B cell (primary cell): ENCODE measurements around the gene ANKRD28. TPM values are rescaled to one million over a fixed set of nuclear protein-coding genes. Genes with fewer than 3 reads are reported as not detected.

Experiments
- ATAC-seq: fragments of 200-7000 bp; cut with Tn5 transposase; one replicate; pipeline ENCODE4 v1.10.0; 2021; ENCODE audit warnings: low read depth, mild to moderate bottlenecking, moderate number of reproducible peaks, moderate library complexity
- CTCF ChIA-PET: fragments of 350-600 bp; sonication (Branson Sonifier 250); formaldehyde crosslinking; loops from one replicate; lab custom pipeline; 2021; ENCODE audit warnings: antibody characterized with exemption, inconsistent platforms; lab: Charles Lee
- POLR2A ChIA-PET: fragments of 350-600 bp; sonication (Branson Sonifier 250); formaldehyde crosslinking; loops from one replicate; lab custom pipeline; 2021; ENCODE audit warnings: antibody characterized with exemption; lab: Charles Lee
- DNase-seq: peaks from one replicate; pipeline ENCODE4 v3.0.0; 2013
- H2AFZ ChIP-seq: 2 replicates; pipeline ENCODE4 v1.6.1; 2012; ENCODE audit warnings: mild to moderate bottlenecking, low read depth, low read length; ENCODE audit not compliant: insufficient read depth, poor library complexity, severe bottlenecking
- H3K27ac ChIP-seq, 2 donors: 1 replicate in 1 of 2; 2 replicates in 1 of 2; pipeline ENCODE4 v1.5.1; 2012 to 2013; ENCODE audit warnings: low read length in 2 of 2, mild to moderate bottlenecking in 2 of 2, moderate library complexity in 1 of 2
- H3K27me3 ChIP-seq, 4 experiments: fragments of 200-600 bp in 1 of 4; sonication (generic) in 1 of 4; replicated peaks in 1 of 4; 1 replicate in 2 of 4; 2 replicates in 2 of 4; pipeline versions ENCODE4 v1.6.1 to v1.7.0; 2013 to 2016; ENCODE audit warnings: low read length in 3 of 4, mild to moderate bottlenecking in 2 of 4, mixed read lengths in 1 of 4, moderate library complexity in 1 of 4; ENCODE audit not compliant: insufficient read depth in 4 of 4, control insufficient read depth in 3 of 4; ENCODE audit errors: control extremely low read depth in 1 of 4
- H3K36me3 ChIP-seq, 2 experiments: replicated peaks in 1 of 2; 1 replicate in 1 of 2; 2 replicates in 1 of 2; pipeline versions ENCODE4 v1.6.1 to v1.7.1; 2013; ENCODE audit warnings: low read length in 1 of 2; ENCODE audit not compliant: insufficient read depth in 2 of 2, control insufficient read depth in 1 of 2; ENCODE audit errors: control extremely low read depth in 1 of 2, extremely low read depth in 1 of 2
- H3K4me1 ChIP-seq, 2 donors: fragments of 200-600 bp in 1 of 2; sonication (generic) in 1 of 2; 1 replicate in 1 of 2; 2 replicates in 1 of 2; pipeline versions ENCODE4 v1.5.1 to v1.6.1; 2013 to 2017; ENCODE audit warnings: low read length in 2 of 2; ENCODE audit not compliant: control insufficient read depth in 2 of 2, insufficient read depth in 2 of 2
- H3K4me2 ChIP-seq: replicated peaks from 2 replicates; pipeline ENCODE3; 2012; ENCODE audit warnings: mild to moderate bottlenecking, low read depth, low read length; ENCODE audit not compliant: poor library complexity, severe bottlenecking
- H3K4me3 ChIP-seq, 5 experiments: fragments of 200-600 bp in 1 of 5; sonication (generic) in 1 of 5; 1 replicate in 3 of 5; 2 replicates in 2 of 5; pipeline versions ENCODE4 v1.5.1 to v1.7.0; 2011 to 2016; ENCODE audit warnings: low read length in 4 of 5, mild to moderate bottlenecking in 4 of 5, low read depth in 2 of 5, control low read depth in 1 of 5, moderate library complexity in 1 of 5; ENCODE audit not compliant: insufficient read depth in 1 of 5; ENCODE audit errors: control extremely low read depth in 1 of 5, extremely low read depth in 1 of 5
- H3K79me2 ChIP-seq: fragments of 200-600 bp; sonication (generic); one replicate; pipeline ENCODE4 v1.6.0; 2016; ENCODE audit warnings: low read length; ENCODE audit not compliant: control insufficient read depth, insufficient read depth
- H3K9ac ChIP-seq: fragments of 200-600 bp; sonication (generic); 2 replicates; pipeline ENCODE4 v1.6.1; 2017; ENCODE audit warnings: mild to moderate bottlenecking, low read length, moderate library complexity
- H3K9me3 ChIP-seq, 3 donors: one replicate each; pipeline versions ENCODE4 v1.6.1 to v1.7.1; 2013; ENCODE audit warnings: low read length in 2 of 3; ENCODE audit not compliant: control insufficient read depth in 2 of 3, insufficient read depth in 1 of 3; ENCODE audit errors: control extremely low read depth in 1 of 3
- H4K20me1 ChIP-seq: 2 replicates; pipeline ENCODE4 v1.6.0; 2012; ENCODE audit warnings: mild to moderate bottlenecking, low read length; ENCODE audit not compliant: insufficient read depth, control insufficient read depth, poor library complexity, severe bottlenecking
- H3K27ac Mint-ChIP-seq: one replicate; pipeline ENCODE4 v1.8.0; 2021; ENCODE audit warnings: mixed read lengths
- H3K27me3 Mint-ChIP-seq: one replicate; pipeline ENCODE4 v1.8.0; 2021; ENCODE audit warnings: mixed read lengths
- H3K4me1 Mint-ChIP-seq: one replicate; pipeline ENCODE4 v1.8.0; 2021; ENCODE audit warnings: mixed read lengths
- H3K4me3 Mint-ChIP-seq: one replicate; pipeline ENCODE4 v1.8.0; 2021; ENCODE audit warnings: mixed read lengths
- H3K9me3 Mint-ChIP-seq: one replicate; pipeline ENCODE4 v1.8.0; 2022; ENCODE audit warnings: mixed read lengths; ENCODE audit not compliant: insufficient read depth
- CTCF ChIP-seq: fragments of 200-600 bp; IDR thresholded peaks from one replicate; pipeline ENCODE4 v1.8.0; 2022; ENCODE audit warnings: antibody characterized with exemption, mild to moderate bottlenecking
- EZH2 ChIP-seq: IDR thresholded peaks from 2 replicates; pipeline ENCODE4 v1.6.1; 2012; ENCODE audit warnings: borderline replicate concordance, low read depth, mild to moderate bottlenecking, moderate library complexity, low read length; ENCODE audit not compliant: insufficient read depth, poor library complexity, severe bottlenecking
- WGBS: methylation state at CpG from one replicate; pipeline ENCODE4 v1.1.5; 2013; ENCODE audit warnings: missing lambda C conversion rate; ENCODE audit not compliant: insufficient coverage; 5-methylcytosine and 5-hydroxymethylcytosine counted together
- intact Hi-C: fragments of 100-400 bp; cut with micrococcal nuclease; formaldehyde crosslinking; loops from one replicate; pipeline ENCODE4 v1.10.0; 2022
- polyA plus RNA-seq: library from polyadenylated mRNA; depleted of rRNA; stranded (reverse); fragments of >200 nt; gene quantifications from 2 replicates; pipeline ENCODE4 v1.2.3, GENCODE V29; 2012
- total RNA-seq, 2 donors: library from RNA; stranded (reverse); fragments of 120-200 nt in 1 of 2; gene quantifications; 1 replicate in 1 of 2; 2 replicates in 1 of 2; pipeline versions ENCODE4 v1.2.3 to v1.2.4, GENCODE V29; 2013 to 2022

The ANKRD28 gene
- total and polyA plus RNA-seq, 2 donors (not counting 1 experiment from before 2014, with no cell fraction given): 20.7 to 37.4 TPM

DNA sequence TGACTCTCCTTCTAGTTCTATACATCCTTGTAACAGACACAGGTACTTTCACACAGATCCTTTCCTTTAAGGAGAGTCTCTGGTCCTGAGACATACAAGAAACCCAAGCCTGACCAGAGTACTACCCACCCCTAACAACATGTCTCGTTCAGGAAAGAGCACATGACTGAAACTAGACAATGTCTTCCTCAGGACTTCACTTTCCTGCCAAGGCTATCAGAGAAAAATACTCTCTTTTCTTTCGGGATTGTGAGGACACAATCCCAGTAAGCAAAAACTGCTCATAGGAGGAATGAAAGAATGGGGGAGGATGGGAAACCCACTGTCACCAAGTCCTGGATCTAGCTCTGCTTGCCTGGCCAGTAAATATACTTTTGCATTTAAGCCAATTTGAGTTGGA is 11.5 kb upstream of the ANKRD28 start:
- no peak overlapping the region for H3K4me3 Mint-ChIP-seq
- no peaks in the 10 kb centered on the region for H3K27me3 Mint-ChIP-seq
- no peak overlapping the region for H3K9ac ChIP-seq
- peaks cover 9 to 16% of the 10 kb centered on the region in 2 donors for H3K4me1 ChIP-seq
- no peak overlapping the region for H3K4me2 ChIP-seq
- ATAC-seq (no peak), DNase-seq (no peak)
- H3K9me3 Mint-ChIP-seq: no peaks in the 10 kb centered on the region
- H3K79me2 ChIP-seq: peaks cover 31% of the 10 kb centered on the region
- POLR2A ChIA-PET: no interaction called here
- no peaks in the 10 kb centered on the region for H3K36me3 ChIP-seq
- WGBS: no CpG with 5 or more reads among the region's 2 CpGs
- H4K20me1 ChIP-seq: no peaks in the 10 kb centered on the region
- H3K27ac ChIP-seq: no peak overlapping the region
- no peaks in the 10 kb centered on the region for H3K9me3 ChIP-seq
- no peak overlapping the region for H3K27ac Mint-ChIP-seq
- TF ChIP-seq CTCF (no peak), EZH2 (no peak)
- CTCF ChIA-PET: interaction anchor here (1.4 to 6.9 kb wide), 2 partner anchors 8 to 180 kb away, joined by 3 to 87 read pairs; no protein-coding TSS in a partner anchor
- peaks cover 28% of the 10 kb centered on the region for H3K4me1 Mint-ChIP-seq
- intact Hi-C loops: no loop called here
- H3K27me3 ChIP-seq: no peaks in the 10 kb centered on the region
- H2AFZ ChIP-seq: no peak overlapping the region
- no peak overlapping the region for H3K4me3 ChIP-seq

DNA sequence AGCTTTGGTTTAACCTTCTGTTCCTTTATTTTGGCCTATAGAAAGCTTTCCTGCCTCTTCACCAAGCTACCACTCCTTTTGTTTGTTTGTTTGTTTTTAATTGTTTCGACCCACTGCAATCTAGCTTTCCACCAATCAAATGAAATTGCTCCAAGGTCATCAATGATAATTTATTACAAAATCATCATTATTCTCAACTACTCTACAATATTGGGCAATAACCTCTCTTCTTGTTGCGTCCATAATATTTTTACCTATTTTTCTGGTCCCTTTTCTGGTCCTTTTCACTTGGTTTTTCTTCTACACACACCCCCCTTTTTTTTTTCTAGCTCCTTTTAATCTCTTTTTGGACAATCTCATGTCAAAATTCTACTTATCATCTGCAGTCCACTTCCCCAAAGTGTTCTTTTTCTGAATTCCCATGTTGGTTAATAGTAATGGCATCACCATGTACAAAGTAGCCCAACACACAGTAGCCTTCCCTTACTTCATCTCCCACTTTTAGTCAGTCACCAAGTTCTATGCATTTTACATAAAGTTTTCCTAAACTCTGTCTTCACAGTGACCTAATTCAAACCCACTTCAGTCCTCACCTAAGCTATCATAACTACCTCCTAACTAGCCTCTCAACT is 11.0 kb upstream of the ANKRD28 start:
- Histone ChIP-seq H4K20me1 (no peaks in the 10 kb centered on the region), H3K9me3 (no peaks in the 10 kb centered on the region), H3K4me1 (peaks cover 9 to 16% of the 10 kb centered on the region in 2 donors), H3K27me3 (no peaks in the 10 kb centered on the region), H3K79me2 (peaks cover 34% of the 10 kb centered on the region), H3K36me3 (no peaks in the 10 kb centered on the region), H3K9ac (no peak overlapping the region), H3K4me2 (no peak overlapping the region), H3K27ac (no peak overlapping the region), H3K4me3 (no peak overlapping the region), H2AFZ (no peak overlapping the region)
- H3K4me1 Mint-ChIP-seq: peaks cover 31% of the 10 kb centered on the region
- DNase-seq (no peak), ATAC-seq (no peak)
- 100% methylated on average over 1 of the region's 2 CpGs for WGBS
- intact Hi-C loops: no loop called here
- H3K27ac Mint-ChIP-seq: no peak overlapping the region
- no peaks in the 10 kb centered on the region for H3K9me3 Mint-ChIP-seq
- ChIA-PET POLR2A (no interaction called here), CTCF (interaction anchor here (6.9 kb wide), 1 partner anchor 180 kb away, joined by 87 read pairs; no protein-coding TSS in a partner anchor)
- no peak for TF ChIP-seq EZH2
- TF ChIP-seq CTCF: no peak
- H3K27me3 Mint-ChIP-seq: no peaks in the 10 kb centered on the region
- H3K4me3 Mint-ChIP-seq: no peak overlapping the region
